Islet of Langerhans (tissue), 1 donor: ENCODE measurements around the gene PACS1.

ENCODE experiments used
- FAIRE-seq: peaks from one replicate; lab custom pipeline; 2011; peaks lifted over from hg19 to GRCh38; lab: Jason Lieb, UNC

Gene PACS1

DNA sequence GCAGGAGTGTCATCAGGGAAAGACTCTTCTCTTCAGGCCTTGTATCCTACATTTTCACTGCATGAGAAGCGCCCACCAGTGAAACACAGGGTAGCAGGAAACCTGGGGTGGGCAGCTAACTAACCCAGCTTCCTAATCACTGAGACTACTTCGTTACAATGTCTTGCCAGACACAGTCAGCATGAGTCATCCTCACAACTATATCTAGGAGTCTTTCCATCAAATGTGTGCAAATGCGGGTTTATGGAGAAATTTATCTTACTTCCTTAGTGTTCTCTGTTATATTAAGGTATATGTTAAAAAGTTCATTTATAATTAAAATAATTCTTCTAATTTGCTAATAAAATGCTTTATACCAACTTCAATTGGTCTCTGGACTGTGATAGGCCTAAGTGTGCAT lies 118.5 kb downstream of the PACS1 start:
- no peak for FAIRE-seq

DNA sequence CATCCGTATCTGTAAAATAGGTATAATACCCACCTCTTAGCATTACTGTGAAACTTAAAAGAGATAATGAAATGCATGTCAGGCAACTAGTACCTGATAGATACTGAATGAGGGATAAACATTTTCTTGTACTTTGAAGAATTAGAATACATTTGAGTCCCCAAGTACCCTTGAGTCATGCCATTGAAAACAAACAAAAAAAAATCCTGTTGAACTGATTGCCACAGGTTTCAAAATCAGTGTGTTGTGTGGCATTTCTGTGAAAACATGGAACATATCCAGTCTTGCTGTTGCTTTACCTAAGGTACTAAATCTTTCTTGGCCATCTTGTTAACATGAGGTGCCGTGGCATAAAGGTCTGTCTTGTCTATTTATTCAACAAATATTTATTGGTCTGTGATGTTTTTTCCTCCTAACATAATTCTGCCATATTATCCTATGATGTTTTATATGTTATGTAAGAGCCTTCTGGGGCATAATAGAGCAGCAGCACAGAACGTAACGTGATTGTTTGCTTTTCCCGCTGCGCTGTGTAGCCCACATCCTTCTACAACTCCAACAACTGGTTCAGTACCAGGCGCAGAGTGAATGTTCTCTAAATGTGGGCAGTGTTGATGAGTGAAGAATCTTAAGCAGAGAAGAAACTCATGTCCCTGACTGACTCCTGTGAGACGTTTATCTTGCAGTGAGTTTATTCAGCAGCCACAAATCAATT lies 119.1 kb downstream of the PACS1 start:
- no peak for FAIRE-seq

DNA sequence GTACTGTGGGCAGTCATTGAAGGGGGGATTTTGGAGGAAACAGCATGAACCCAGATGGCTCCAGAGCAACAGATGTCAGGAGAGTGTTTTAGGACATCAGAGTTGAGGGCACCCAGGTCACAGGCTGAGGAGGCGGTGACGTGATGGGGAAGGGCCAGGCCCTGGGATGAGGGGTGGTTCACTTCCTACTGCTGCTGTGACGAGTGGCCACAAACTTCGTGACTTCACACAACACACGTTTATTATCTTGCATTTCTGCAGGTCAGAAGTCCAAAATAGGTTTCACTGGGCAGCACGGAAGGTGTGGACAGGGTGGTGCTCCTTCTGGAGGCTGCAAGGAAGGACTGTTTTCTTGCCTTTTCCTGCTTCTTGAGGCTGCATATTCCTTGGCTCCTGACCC lies 120.7 kb downstream of the PACS1 start:
- FAIRE-seq: no peak

DNA sequence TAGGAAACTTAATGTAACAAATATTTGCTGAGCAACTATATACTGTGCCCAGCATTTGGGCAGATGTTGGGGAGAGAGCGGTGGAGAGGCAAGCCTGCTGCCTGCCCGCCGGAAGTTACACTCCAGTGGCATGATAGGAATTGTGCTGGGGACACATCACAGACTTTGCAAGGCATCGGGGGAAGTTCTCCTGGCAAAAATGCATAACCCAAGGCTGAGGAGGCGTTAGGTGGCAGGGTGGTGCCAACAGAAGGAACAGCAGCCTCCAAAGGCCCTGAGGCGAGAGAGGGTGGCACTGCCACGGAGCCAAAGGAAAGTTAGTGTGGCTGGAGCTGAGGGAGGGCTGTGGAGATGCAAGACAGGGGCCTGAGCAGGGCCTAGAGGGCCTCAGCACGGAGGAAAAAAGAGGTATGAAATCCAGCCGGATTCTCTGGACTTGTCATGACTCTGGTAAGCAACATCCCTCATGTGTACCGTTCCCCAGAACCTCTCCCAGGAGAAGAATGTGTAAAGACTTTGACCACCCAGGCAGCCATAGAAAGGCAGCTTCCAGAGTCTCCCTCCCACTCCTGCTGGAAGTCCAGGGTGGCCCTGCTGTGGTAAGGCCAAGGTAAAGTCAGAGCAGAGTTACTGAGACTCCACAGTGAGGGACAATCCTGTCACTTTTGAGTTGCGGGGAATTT lies 122.2 kb downstream of the PACS1 start:
- no peak for FAIRE-seq

DNA sequence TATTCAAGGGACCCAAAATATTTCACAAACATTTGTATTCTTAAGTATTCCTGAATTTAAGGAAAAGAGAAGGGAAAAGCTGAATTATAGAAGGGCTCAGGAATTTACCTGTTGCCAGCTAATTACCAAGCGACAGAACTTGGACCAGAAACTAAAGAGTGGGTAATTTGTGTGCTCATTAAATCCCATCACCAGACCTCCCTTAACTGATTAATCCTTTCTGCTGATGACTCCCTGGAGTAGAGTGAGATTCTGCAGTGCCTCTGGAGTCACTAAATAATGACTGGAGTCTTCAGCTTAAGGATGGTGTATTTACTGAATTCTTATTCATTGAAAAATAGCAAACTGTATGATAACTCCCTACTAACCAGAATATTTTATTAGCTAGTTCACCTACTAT lies 124.3 kb downstream of the PACS1 start:
- FAIRE-seq: no peak

DNA sequence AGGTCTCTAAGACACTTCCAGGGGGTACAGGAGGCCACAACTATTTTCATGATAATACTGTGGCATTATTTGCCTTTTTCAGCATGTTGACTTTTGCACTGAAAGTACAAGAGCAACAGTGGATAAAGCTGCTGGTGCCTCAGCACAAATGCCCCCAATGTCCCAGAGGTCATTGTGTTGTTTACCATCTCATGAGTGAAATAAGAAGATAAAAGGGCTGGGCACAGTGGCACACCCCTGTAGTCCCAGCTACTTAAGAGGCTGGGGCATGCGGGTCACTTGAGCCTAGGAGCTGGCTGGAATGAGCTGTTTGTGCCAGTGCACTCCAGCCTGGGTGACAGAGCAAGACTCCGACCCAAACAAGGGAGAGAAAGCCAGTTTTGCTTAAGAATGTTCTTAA lies 125.8 kb downstream of the PACS1 start:
- FAIRE-seq: no peak

DNA sequence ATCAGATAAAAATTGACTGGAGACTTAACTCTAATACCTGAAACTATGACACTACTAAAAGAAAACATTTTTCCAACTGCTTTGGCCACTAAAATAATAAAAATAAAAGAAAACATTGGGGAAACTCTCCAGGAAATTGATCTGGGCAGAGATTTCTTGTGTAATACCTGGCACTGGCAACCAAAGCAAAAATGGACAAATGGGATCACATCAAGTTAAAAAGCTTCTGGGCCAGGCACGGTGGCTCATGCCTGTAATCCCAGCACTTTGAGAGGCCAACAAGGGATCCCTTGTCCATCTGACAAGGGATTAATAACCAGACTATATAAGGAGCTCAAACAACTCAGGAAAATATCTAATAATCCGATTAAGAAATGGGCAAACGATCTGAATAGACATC lies 133.8 kb downstream of the PACS1 start:
- no peak for FAIRE-seq

DNA sequence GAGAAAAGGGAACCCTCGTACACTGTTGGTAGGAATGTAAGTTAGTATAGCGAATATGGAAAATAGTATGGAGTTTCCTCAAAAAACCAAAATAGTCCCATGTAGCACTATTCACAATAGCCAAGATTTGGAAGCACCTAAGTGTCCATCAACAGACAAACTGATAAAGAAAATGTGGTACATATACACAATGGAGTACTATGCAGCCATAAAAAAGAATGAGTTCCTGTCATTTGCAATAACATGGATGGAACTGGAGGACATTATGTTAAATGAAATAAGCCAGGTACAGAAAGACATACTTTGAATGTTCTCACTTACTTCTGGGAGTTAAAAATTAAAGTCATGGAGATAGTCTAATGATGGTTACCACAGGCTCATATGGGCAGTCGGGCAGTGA lies 134.3 kb downstream of the PACS1 start:
- FAIRE-seq: no peak

DNA sequence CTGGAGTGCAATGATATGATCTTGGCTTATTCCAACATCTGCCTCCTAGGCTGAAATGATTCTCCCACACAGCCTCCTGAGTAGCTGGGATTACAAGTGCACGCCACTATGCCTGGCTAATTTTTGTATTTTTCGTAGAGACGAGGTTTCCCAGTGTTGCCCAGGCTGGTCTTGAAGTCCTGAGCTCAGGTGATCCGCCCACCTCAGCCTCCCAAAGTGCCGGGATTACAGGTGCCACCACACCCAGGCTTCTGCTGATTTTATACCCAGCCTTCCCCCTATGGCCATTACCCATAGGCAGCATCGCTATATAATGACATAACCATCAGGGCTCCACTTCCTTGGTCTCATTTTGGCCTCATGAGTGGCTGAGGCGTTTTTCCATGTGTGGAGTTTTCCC lies 137.7 kb downstream of the PACS1 start:
- FAIRE-seq: no peak

DNA sequence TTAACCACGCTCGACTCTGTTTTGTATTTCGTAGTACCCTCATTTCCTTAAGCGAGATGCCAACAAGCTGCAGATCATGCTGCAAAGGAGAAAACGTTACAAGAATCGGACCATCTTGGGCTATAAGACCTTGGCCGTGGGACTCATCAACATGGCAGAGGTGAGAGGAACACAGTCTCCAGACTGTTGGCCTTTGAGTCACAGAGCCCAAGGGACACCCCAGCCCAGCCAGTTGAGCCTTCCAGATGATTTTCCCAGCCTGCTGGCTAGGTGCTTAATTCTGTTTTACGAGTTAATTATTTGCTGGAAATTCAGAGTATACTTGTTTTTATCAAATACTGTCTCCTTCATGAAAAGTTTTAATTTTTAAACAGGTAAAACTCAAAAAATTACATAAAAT lies 141.0 kb downstream of the PACS1 start:
- FAIRE-seq: no peak

DNA sequence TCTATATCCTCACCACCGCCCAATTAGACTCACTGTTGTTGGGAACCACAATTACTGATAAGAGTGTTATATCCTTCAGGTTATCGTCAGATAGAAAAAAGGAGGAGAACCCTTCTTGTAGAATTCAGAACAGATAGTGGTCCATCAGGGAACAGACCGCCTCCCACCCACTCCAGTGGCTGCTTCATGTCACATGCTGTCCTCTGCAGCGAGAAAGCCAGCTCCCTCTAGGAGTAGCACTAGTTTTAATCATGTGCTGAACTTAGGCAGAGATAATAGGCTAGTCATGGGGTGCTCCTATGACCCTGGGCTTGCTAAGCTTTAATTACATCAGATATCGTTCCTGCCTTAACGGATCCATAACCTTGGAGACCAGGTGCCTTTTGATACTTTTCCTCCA lies 146.8 kb downstream of the PACS1 start:
- no peak for FAIRE-seq

DNA sequence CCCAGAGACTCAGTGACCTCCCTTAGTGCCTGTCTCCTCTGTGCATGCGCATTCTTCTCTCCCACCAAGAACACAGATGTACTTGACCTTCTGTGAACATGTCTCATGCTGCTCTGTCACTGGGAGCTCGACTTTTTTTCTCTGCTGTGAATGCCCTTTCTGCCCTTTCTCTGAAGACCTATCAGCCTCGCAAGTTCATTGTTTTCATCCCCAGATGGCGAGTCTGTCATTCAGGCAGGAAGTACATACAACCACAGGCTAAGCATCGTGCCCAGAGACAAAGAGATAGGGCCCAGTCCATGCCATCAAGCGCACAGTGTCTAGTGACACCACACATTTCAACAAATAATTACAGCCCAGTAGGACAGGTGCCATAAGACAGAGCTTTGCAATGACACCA lies 148.0 kb downstream of the PACS1 start:
- FAIRE-seq: no peak

DNA sequence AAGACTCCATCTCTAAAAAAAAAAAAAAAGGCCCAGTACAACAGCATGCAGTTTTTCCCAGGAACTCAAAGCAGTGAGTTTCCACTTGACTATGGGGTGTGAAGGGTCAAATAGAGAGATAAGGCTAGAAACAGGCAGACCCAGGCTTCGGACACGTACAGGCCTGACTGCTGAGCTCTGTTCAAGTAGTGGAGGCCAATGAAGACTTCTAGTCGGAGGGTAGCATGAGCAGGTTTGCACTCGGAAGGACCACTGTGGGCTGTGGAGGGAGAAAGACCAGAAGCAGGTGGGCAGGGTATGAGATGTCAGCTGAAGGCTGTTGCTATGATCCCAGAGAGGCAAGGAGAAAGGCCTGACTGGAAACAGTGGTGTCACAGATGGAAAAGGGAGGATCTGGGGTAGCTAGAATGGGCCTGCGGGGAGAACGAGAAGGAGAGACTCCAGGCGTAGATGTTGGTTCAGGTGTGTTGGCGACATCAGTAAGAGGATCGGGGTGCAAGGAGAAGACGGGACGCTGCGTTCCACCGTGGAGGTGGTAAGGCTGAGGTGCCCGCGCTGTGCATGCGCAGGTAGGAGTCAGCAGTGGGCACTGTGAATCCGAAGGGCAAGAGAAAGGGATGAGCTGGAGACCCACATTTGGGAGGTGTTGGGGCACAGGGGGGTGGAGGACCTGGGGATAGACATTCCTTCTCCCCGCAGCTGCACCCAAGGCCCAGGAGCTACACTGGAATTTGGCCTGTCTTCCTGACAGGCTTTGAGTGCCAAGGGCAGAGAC lies 149.0 kb downstream of the PACS1 start:
- FAIRE-seq: no peak

DNA sequence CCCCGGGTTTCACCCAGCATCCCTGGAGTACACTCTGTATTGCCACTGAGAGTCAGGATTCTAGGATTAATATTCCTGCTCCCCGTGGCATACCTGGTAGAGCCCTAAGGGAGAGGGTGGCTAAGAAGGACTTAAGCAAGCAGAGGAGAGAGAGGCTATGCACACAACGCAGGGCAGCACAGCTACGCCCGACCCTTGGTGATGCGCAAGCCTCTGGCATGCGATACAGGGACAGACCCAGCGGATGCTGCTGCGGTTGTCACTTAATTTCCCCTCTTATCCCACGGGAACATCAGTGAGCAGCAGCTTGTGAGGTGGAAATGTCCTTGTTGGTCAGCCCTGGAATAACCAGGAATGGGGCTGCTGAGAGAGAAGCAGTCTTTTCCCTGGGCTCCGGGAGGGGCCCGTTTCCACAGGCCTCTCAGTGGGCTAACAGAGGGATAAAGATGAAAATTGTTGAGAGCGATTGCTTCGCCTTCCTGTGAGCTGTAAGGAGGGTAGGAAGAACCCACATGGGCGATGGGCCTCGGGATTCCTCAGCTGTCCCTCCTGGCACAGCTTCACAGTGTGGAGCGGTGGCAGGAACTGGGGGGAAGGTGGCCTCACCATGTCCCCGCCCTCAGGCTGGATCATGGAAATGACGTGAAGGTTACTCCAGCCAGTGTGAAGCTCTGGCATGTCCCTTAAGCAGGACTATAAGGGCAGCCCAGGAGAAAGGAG lies 149.9 kb downstream of the PACS1 start:
- no peak for FAIRE-seq

DNA sequence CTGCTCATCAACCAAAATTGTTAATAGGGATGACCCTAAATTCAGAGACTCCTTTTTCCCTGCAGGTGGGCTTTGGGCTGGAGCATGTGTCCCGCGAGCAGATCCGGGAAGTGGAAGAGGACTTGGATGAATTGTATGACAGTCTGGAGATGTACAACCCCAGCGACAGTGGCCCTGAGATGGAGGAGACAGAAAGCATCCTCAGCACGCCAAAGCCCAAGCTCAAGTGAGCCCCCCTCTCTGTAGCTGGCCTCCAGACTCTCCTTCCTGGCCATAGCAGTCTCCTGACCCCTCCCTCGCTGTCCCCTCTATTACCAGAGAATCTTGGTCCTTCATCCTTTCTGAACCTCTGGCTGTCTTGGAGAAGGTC lies 150.5 kb downstream of the PACS1 start:
- FAIRE-seq: no peak

DNA sequence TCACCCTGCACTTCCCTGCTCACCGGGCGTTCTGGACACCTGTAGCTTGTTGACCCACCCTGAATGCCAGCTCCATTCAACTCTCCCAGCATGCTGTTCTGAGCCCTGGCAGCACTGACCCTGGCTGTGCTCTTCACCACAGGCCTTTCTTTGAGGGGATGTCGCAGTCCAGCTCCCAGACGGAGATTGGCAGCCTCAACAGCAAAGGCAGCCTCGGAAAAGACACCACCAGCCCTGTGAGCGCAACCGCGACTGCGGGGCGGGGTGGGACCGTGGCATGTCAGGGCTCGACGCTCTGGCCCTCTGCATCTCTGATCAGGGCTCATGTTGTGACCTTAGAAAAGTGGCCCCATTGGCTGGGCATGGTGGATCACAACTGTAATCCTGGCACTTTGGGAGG lies 150.9 kb downstream of the PACS1 start:
- FAIRE-seq: no peak

DNA sequence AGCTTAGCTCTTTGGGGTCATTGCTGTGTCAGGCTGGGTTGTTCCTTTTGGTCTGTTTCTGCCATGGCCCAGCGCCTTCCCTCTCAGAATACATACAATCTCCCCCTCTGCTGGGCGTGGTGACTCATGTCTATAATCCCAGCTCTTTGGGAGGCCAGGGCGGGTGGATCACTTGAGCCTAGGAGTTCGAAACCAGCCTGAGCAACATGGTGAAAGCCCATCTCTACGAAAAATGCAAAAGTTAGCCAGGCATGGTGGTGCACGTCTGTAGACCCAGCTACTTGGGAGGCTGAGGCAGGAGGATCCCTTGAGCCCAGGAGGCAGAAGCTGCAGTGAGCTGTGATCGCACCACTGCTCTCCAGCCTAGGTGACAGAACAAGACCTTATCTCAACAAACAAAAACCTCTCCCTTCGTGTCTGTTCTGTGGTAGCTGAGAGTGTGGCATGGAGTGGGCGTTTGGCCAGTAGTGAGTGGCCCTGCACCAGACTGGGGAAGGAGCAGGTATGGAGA lies 151.7 kb downstream of the PACS1 start:
- no peak for FAIRE-seq

DNA sequence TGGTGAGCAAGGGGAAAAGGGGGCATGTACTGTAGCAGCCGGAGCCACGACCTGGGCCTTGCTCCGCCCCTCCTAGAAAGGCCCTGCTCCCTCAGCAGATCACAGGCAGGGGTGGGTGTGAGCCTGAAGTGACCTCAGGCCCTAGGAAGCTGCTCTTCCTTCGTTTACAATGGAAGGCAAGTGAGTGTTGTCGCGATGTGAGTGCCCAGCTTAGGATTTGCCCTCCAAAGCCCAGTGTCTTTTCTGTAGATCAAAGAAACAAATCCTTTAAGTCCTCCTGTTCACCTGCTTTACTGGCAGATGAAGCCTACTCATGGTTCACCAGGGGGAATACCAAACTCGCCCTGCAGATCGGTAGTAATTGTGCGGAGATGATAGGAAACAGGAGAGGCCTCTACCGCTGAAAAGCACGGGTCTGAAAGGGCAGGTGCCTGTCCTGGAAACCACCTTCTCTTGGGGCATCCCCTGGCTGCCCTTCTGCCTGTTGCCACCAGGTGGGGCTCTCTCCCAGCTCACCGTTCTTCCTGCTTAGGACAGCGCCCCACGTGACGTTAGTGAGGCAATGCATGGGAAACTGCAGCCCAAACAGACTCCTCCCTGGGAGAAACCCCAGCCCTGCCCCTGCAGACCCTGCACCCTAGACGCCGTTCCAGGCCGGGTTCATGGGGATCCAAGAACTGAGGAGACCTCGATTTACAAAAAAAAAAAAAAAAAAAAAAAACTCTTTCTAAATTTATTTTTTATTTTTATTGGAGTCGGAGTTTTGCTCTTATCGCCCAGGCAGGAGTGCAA lies 152.5 kb downstream of the PACS1 start:
- FAIRE-seq: no peak

DNA sequence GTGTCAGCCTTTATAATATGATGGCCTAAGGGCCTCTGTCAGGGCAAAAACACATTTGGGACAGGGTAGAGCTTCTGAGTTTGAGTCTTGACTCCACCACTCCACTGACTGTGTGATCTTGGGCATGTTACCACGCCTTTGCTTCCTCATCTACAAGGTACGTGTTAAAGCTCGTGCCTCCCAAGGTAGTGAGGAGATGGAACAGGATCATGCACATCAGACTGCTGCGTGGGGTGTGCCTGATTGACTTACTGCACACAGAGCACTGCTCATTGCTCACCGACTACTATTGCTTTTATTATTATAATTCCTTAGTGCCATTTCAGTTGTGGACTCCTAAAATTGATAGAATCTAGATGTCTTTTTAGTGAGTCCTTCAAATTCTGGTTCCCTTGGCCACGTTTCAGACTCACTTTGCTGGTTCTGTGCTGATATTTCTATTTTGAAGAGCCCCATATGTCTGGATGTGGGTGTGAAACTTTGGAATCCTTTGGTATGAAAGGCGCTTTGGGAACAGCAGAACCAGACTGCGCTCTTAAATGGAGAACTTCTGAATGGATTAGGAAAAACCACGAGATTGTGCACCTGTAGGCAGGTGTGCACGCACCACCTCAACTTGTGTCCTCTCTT lies 154.3 kb downstream of the PACS1 start:
- FAIRE-seq: no peak

DNA sequence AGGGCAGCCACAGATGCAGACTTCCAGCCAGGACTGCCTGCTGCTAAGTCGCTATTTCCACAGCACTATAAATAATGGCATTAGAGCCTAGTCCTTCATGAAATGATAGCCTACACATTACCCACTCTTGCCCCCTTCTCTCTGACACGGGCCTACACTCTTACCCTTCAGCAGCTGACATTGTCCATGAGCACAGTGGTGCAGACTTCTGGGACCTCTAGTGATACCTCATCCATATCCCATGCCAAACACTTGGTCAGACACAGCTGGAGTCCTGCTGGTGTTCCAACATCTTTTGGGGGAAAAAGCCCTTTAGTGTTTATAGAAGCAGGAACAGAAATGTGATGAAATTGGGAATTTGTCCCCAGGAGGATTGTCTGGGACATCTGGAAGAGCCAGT lies 155.0 kb downstream of the PACS1 start:
- no peak for FAIRE-seq

DNA sequence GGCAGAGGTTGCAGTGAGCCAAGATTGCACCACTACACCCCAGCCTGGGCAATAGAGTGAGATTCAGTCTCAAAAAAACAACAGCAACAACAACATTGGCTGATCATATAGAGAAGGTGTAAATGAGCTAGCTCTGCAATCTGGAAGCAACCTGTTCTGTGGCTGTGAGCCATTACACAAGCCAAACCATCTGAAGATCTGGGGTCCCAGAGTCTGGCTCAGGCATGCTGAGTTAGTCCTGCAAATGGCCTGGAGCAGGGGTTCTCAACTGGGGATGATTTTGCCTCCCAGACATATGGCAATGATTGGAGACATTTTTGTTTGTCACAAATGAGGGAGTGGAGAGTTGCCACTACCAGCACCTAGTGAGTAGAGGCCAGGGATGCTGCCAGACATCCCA lies 156.0 kb downstream of the PACS1 start:
- FAIRE-seq: no peak
